ENCODE results near the gene PGP. TPM values are rescaled to one million over a fixed set of nuclear protein-coding genes. Genes with fewer than 3 reads are reported as not detected.

The PGP gene
- total RNA-seq, 2 experiments from 2014 or later: 19.8 to 20.1 TPM

GRCh38 chr16:2198283-2198682 lies 16.4 kb downstream of the PGP start:
- DNase-seq (no peak), ATAC-seq (no peak)
- peaks cover 23% of the 10 kb centered on the region for H3K27me3 Mint-ChIP-seq
- TF ChIP-seq CTCF (IDR thresholded peaks at IDR 0.05): no peak
- H3K9me3 Mint-ChIP-seq: no peaks in the 10 kb centered on the region
- H3K4me3 Mint-ChIP-seq: no peak overlapping the region
- intact Hi-C loops (cut with micrococcal nuclease): no loop called here
- CTCF ChIA-PET: no interaction called here
- H3K27ac Mint-ChIP-seq: no peak overlapping the region
- peaks cover 3% of the 10 kb centered on the region for H3K4me1 Mint-ChIP-seq (ENCODE audit: low read depth)
- POLR2A ChIA-PET: interaction anchor here (1.2 to 3.6 kb wide), 3 partner anchors 43 to 151 kb away, joined by 3 to 18 read pairs (median 3); partner anchors contain the start of genes ECI1, NTHL1 and TRAF7
- no peaks in the 10 kb centered on the region for H3K36me3 Mint-ChIP-seq (ENCODE audit: low read depth)

- Mint-ChIP-seq H3K4me3 (peak overlapping the region; percentile 29), H3K27ac (no peak overlapping the region), H3K36me3 (ENCODE audit: low read depth) (no peaks in the 10 kb centered on the region), H3K27me3 (peaks cover 23% of the 10 kb centered on the region), H3K9me3 (no peaks in the 10 kb centered on the region), H3K4me1 (ENCODE audit: low read depth) (peaks cover 3% of the 10 kb centered on the region)
- CTCF ChIA-PET: interaction anchor here (0.7 kb wide), 1 partner anchor 492 kb away, joined by 3 read pairs; no protein-coding TSS in a partner anchor
- no peak for DNase-seq
- no peak for TF ChIP-seq CTCF (IDR thresholded peaks at IDR 0.05)
- ATAC-seq: no peak
- POLR2A ChIA-PET: interaction anchor here (1.2 to 3.6 kb wide), 3 partner anchors 42 to 151 kb away, joined by 3 to 18 read pairs (median 3); partner anchors contain the start of genes ECI1, NTHL1 and TRAF7
- intact Hi-C loops (cut with micrococcal nuclease): no loop called here
These were observed 16.9 kb downstream of the PGP start for GRCh38 chr16:2197765-2198164.

GRCh38 chr16:2196981-2197511 lies 17.6 kb downstream of the PGP start:
- H3K27ac Mint-ChIP-seq: no peak overlapping the region
- peaks cover 23% of the 10 kb centered on the region for H3K27me3 Mint-ChIP-seq
- DNase-seq: no peak
- TF ChIP-seq CTCF (IDR thresholded peaks at IDR 0.05): no peak
- POLR2A ChIA-PET: interaction anchor here (1.2 to 3.6 kb wide), 2 partner anchors 42 to 150 kb away, joined by 3 to 18 read pairs; partner anchors contain the start of genes NTHL1 and TRAF7
- ATAC-seq: no peak
- H3K36me3 Mint-ChIP-seq (ENCODE audit: low read depth): no peaks in the 10 kb centered on the region
- intact Hi-C loops (cut with micrococcal nuclease): no loop called here
- peak overlapping the region; percentile 48 for H3K4me3 Mint-ChIP-seq
- H3K9me3 Mint-ChIP-seq: no peaks in the 10 kb centered on the region
- peaks cover 3% of the 10 kb centered on the region for H3K4me1 Mint-ChIP-seq (ENCODE audit: low read depth)
- CTCF ChIA-PET: interaction anchor here (0.6 to 3.9 kb wide), 3 partner anchors 54 to 492 kb away, joined by 3 to 24 read pairs (median 3); partner anchors contain the start of gene ECI1

- no peak within 1 kb of the TSS for H3K27ac Mint-ChIP-seq
- no peak for DNase-seq
- no peak for TF ChIP-seq CTCF (IDR thresholded peaks at IDR 0.05)
- ChIA-PET POLR2A (interaction anchor here (1.0 to 3.6 kb wide), 4 partner anchors 8 to 41 kb away, joined by 3 to 18 read pairs (median 12); partner anchors contain the start of gene TRAF7), CTCF (interaction anchor here (0.6 to 3.9 kb wide), 3 partner anchors 55 to 225 kb away, joined by 3 to 24 read pairs (median 4); partner anchors contain the start of gene ECI1)
- ATAC-seq: peak; percentile 50
- no peaks in the 10 kb centered on the region for H3K9me3 Mint-ChIP-seq
- peak within 1 kb of the TSS; percentile 55 for H3K4me3 Mint-ChIP-seq
- H3K36me3 Mint-ChIP-seq (ENCODE audit: low read depth): no peaks in the 10 kb centered on the region
- H3K4me1 Mint-ChIP-seq (ENCODE audit: low read depth): peaks cover 3% of the 10 kb centered on the region
- H3K27me3 Mint-ChIP-seq: peaks cover 23% of the 10 kb centered on the region
- intact Hi-C loops (cut with micrococcal nuclease): no loop called here
These were observed 18.3 kb downstream of the PGP start, which contains the start of gene CASKIN1 for GRCh38 chr16:2196162-2196980. Gene CASKIN1, minus strand, starts transcription at chr16:2196605. Its CDS starts 173 bp downstream, at chr16:2196432.

Data from activated CD8-positive, alpha-beta T cell treated with anti-CD3 and anti-CD28 coated beads for 36 hours (primary cell).